GDM1 (cell line): ENCODE measurements around the gene ASCC3.

ENCODE experiments used
- DNase-seq: peaks from one replicate; lab custom pipeline; 2025; lab: John Stamatoyannopoulos, UW

The ASCC3 gene

GRCh38 chr6:100493206-100493888 is 387.8 kb downstream of the ASCC3 start:
- no peak for DNase-seq

GRCh38 chr6:100491952-100492670 is 389.0 kb downstream of the ASCC3 start:
- DNase-seq: no peak

GRCh38 chr6:100490065-100490464 is 391.1 kb downstream of the ASCC3 start:
- DNase-seq: no peak

DNA sequence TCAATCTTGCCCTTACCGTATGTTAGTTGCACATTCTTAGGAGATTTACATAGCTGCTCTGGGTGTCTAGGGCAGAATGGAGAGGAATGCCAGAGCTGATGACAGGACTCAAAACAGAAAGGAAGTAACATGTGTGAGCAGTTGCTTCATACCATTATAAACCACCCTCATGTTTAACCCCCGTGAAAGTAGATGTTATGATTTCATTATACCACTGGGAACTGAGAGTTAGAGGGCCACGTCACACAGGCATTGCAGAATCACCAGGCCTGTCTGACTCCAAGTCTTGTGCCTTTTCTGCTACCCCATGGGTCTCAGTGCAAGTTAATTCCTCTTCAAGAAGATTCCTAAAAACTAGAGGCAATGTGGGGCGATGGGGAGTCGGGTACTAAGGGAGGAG is 392.9 kb downstream of the ASCC3 start:
- no peak for DNase-seq

- no peak for DNase-seq
These were observed 393.5 kb downstream of the ASCC3 start for GRCh38 chr6:100487638-100488037.

- DNase-seq: no peak
These were observed 395.9 kb downstream of the ASCC3 start for GRCh38 chr6:100485268-100485667.

DNA sequence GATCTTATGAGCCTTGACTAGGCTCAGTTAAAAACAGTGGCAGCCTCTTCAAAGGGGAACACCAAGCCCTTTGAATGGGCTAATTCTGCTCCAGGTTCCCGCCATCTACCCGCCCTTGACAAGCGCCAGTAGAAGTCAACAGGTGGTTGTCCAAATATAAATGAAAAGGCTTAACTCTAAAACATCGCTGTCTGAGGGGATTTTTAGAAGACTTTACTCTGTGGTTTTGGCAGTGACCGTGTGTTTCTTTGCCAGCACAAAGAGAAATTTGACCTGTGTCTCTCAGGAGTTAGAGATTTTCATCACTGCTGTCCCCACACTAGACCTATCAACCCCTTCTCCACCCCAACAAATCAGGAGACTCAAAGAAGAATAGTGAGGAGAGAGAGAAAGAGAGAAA is 396.7 kb downstream of the ASCC3 start:
- no peak for DNase-seq

GRCh38 chr6:100482698-100483097 is 398.4 kb downstream of the ASCC3 start:
- no peak for DNase-seq

DNA sequence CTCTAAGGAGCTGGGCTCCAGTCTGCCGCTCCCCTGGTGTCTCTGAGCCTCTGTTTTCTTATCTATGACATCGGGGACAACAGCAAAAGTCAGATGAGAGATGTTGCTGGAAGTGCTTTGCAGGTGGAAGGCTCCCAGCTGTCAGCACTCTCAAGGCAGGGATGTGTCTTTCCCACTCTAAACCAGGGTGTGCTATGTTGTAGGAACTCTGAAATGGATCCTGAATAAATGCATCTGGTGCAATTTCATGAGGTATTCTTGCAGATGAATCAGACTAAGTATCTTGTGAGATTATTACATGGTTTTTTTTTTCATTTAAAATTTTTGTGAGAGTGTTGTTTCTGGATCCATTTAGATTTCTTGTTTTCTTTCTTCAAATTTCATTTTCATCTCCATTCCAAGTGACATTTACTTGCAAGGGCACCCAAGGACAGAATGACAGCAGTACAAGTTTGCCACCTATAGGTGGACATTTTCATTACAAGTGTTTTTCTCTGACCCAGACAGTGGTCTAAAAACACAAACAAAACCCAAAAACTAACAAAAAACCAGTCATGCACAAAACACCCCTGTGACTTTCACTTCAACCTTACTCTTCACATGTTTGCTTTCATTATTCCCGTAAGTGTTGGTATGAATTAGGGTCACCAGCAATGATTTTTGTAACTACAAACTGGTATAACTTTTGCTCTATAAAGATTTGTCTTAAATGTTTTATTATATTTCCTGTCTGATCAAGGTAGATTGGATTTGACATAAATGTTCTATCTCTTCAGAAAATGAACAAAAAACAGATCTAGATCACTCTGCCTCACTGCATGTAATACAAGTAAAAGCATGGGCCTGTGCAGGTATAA is 401.7 kb downstream of the ASCC3 start:
- DNase-seq: no peak

- no peak for DNase-seq
These were observed 405.4 kb downstream of the ASCC3 start for GRCh38 chr6:100475554-100476320.

DNA sequence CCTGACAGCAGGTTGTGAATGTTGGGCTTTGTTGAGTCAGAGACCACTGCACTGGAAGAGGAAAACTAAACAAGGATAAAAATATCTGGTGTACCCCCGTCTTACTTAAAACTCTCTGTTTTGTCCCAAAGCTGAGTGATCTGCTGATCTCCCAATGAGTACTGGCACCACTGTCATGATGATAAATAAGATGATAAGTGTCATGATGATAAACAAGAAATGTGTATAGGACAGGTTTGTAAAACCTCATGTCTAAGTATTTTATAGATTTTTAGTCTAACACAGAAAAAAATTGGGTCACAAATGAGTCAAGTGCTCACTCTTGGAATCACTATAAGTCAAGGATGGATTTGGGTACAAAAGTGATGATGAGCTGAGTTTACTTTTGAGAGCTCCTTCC is 407.9 kb downstream of the ASCC3 start:
- no peak for DNase-seq

GRCh38 chr6:100472674-100473073 is 408.5 kb downstream of the ASCC3 start:
- DNase-seq: no peak

DNA sequence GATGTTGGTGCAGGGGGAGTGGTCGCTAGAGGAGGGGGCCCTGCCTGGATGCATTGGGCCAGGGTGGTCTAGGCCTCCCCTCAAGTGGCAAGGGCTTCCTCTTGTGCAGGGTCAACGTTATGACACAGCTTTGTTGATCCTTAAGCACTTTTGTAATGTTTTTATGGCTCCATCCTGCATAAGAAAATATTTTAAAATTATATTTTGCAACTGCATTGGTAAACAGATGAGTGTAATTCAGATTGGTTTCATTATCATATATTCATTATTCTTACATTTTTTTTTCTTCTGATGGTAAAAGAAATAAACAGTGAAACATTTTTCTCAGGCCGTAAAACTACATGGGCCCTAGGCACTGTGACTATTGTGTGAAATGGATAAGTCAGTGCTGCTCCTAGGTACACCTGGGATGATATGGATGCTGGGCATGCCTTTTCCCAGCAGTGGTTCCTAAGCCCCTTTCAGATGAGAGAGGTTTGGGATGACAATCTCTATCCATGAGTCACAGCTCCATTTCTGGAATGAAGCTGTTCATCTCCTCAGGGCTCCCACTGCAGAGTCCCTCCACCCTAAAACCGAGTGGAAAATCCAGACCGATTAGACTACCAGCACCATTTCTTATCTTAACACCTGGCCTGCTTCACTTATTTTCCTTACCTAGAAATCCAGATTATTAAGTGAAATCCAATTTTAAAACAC is 410.6 kb downstream of the ASCC3 start:
- DNase-seq: no peak

DNA sequence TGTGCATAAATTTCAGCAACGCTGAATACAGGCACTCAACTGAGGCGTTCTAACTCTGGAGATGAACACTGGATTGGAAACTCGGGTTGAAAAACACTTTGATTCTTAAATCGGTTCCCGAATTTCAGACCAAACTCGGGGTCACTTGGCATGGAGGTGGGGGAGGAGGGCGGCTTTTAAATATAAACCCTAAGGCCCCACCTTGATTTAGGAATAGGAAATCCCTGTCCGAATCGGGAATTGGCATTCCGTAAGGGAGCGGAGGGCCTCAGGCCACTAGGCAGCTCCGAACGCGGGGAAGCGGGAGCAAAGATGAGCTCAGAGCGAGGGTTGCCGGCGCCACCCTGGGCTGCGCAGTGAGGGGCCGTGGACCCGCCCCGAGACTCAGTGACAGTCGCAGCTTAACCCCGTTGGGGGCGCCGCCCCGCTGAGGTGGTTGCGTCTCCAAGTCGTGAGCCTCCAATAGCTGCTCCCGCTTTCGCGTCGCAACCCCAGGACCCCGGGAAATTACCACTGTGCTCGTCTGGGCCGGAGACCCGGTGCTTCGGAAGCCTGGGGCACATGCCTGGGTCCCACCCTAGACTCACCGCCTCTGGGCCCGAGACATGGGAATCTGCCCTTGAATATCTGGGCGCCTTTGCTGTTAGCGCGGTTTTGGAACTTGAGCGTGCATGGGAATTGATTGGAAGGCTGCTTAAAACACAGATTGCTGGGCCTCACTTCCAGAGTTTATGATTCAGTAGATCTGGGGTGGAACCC is 411.8 kb downstream of the ASCC3 start:
- DNase-seq: no peak

GRCh38 chr6:100468016-100468622 is 413.0 kb downstream of the ASCC3 start:
- no peak for DNase-seq

- DNase-seq: no peak
These were observed 413.8 kb downstream of the ASCC3 start for GRCh38 chr6:100467129-100468015.

GRCh38 chr6:100466410-100467128 is 414.6 kb downstream of the ASCC3 start:
- no peak for DNase-seq

- no peak for DNase-seq
These were observed 415.3 kb downstream of the ASCC3 start for GRCh38 chr6:100465701-100466409.
